ENCODE measurements around the gene SPIN1.
"Not testable (repeated sequence)": the region's sequence is repeated elsewhere in the genome, so short reads cannot be mapped to it uniquely, and the experiment has no call there.

Gene SPIN1

GRCh38 chr9:88373045-88373444 lies 15.2 kb upstream of the SPIN1 start:
- Histone ChIP-seq H4K20me1 (ENCODE audit: insufficient read depth) (no peaks in the 10 kb centered on the region), H3K9ac (no peak overlapping the region), H3K79me2 (ENCODE audit: insufficient read depth, low read depth) (no peaks in the 10 kb centered on the region), H3K4me1 (ENCODE audit: low read depth, poor library complexity, severe bottlenecking) (no peaks in the 10 kb centered on the region), H3K27me3 (ENCODE audit: insufficient read depth, low read depth) (no peaks in the 10 kb centered on the region), H3K4me3 (IDR thresholded peaks at IDR 0.05; ENCODE audit: insufficient read depth, low read depth, low read length) (no peak overlapping the region), H3K27ac (no peak overlapping the region), H2AFZ (ENCODE audit: low read depth) (no peak overlapping the region), H3K4me2 (no peak overlapping the region), H3K36me3 (ENCODE audit: insufficient read depth) (no peaks in the 10 kb centered on the region)
- TF ChIP-seq, protein P1, sequence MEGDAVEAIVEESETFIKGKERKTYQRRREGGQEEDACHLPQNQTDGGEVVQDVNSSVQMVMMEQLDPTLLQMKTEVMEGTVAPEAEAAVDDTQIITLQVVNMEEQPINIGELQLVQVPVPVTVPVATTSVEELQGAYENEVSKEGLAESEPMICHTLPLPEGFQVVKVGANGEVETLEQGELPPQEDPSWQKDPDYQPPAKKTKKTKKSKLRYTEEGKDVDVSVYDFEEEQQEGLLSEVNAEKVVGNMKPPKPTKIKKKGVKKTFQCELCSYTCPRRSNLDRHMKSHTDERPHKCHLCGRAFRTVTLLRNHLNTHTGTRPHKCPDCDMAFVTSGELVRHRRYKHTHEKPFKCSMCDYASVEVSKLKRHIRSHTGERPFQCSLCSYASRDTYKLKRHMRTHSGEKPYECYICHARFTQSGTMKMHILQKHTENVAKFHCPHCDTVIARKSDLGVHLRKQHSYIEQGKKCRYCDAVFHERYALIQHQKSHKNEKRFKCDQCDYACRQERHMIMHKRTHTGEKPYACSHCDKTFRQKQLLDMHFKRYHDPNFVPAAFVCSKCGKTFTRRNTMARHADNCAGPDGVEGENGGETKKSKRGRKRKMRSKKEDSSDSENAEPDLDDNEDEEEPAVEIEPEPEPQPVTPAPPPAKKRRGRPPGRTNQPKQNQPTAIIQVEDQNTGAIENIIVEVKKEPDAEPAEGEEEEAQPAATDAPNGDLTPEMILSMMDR (conservative IDR thresholded peaks at IDR 0.05; ENCODE audit: low read depth, low read length) = no peak

GRCh38 chr9:88378317-88378716 lies 9.9 kb upstream of the SPIN1 start:
- no peaks in the 10 kb centered on the region for H3K36me3 ChIP-seq (ENCODE audit: insufficient read depth)
- H3K4me3 ChIP-seq (IDR thresholded peaks at IDR 0.05; ENCODE audit: insufficient read depth, low read depth, low read length) = no peak overlapping the region
- no peaks in the 10 kb centered on the region for H3K4me1 ChIP-seq (ENCODE audit: low read depth, poor library complexity, severe bottlenecking)
- no peaks in the 10 kb centered on the region for H4K20me1 ChIP-seq (ENCODE audit: insufficient read depth)
- H3K79me2 ChIP-seq (ENCODE audit: insufficient read depth, low read depth) = no peaks in the 10 kb centered on the region
- H3K27me3 ChIP-seq (ENCODE audit: insufficient read depth, low read depth) = no peaks in the 10 kb centered on the region
- no peak overlapping the region for H3K27ac ChIP-seq
- H2AFZ ChIP-seq (ENCODE audit: low read depth) = no peak overlapping the region
- TF ChIP-seq, protein P1 (conservative IDR thresholded peaks at IDR 0.05; ENCODE audit: low read depth, low read length) = no peak
- no peak overlapping the region for H3K4me2 ChIP-seq
- H3K9ac ChIP-seq = no peak overlapping the region

DNA sequence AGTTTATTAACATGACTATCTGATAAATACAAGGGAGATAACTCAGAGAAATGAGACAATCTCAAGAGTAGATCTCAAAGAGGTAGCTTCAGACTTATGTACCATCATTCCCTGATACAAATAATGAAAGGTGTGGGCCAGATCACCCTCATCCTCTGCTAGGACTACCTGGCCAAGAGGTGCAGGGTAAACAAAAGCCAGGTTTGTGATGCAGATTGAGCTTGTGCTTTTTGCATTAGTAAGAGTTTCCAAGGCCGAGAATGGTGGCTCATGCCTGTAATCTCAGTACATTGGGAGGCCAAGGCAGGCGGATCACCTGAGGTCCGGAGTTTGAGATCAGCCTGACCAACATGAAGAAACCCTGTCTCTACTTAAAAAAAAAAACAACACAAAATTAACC lies 8.9 kb upstream of the SPIN1 start:
- H3K27me3 ChIP-seq (ENCODE audit: insufficient read depth, low read depth) = no peaks in the 10 kb centered on the region
- H3K36me3 ChIP-seq (ENCODE audit: insufficient read depth) = no peaks in the 10 kb centered on the region
- H2AFZ ChIP-seq (ENCODE audit: low read depth) = no peak overlapping the region
- no peak overlapping the region for H3K9ac ChIP-seq
- H3K4me1 ChIP-seq (ENCODE audit: low read depth, poor library complexity, severe bottlenecking) = no peaks in the 10 kb centered on the region
- H3K27ac ChIP-seq = no peak overlapping the region
- H3K4me2 ChIP-seq = no peak overlapping the region
- TF ChIP-seq, protein P1 (conservative IDR thresholded peaks at IDR 0.05; ENCODE audit: low read depth, low read length) = no peak
- no peak overlapping the region for H3K4me3 ChIP-seq (IDR thresholded peaks at IDR 0.05; ENCODE audit: insufficient read depth, low read depth, low read length)
- H3K79me2 ChIP-seq (ENCODE audit: insufficient read depth, low read depth) = no peaks in the 10 kb centered on the region
- H4K20me1 ChIP-seq (ENCODE audit: insufficient read depth) = no peaks in the 10 kb centered on the region

- Histone ChIP-seq H3K4me1 (ENCODE audit: low read depth, poor library complexity, severe bottlenecking) (no peaks in the 10 kb centered on the region), H2AFZ (ENCODE audit: low read depth) (no peak overlapping the region), H4K20me1 (ENCODE audit: insufficient read depth) (no peaks in the 10 kb centered on the region), H3K4me2 (no peak overlapping the region), H3K9ac (no peak overlapping the region), H3K79me2 (ENCODE audit: insufficient read depth, low read depth) (no peaks in the 10 kb centered on the region), H3K36me3 (ENCODE audit: insufficient read depth) (no peaks in the 10 kb centered on the region), H3K27me3 (ENCODE audit: insufficient read depth, low read depth) (no peaks in the 10 kb centered on the region), H3K4me3 (IDR thresholded peaks at IDR 0.05; ENCODE audit: insufficient read depth, low read depth, low read length) (no peak overlapping the region), H3K27ac (no peak overlapping the region)
- TF ChIP-seq, protein P1 (conservative IDR thresholded peaks at IDR 0.05; ENCODE audit: low read depth, low read length) = no peak
Observed at GRCh38 chr9:88380118-88380517, 8.1 kb upstream of the SPIN1 start.

DNA sequence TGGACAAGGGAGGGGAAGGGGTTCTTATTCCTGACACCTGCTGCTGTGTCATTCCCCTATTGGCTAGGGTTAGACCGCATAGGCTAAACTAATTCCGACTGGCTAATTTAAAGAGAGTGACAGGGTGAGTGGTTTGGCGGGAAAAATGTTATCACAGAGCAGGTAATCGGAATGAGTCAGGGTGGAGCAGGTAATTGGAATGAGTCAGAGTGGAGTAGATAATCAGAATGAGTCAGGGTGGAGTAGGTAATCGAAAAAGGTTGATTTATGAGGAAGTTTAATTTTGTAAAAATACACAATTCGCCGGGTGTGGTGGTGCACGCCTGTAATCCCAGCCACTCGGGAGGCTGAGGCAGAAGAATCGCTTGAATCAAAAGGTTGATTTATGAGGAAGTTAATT lies 6.9 kb upstream of the SPIN1 start:
- not testable (repeated sequence) for H4K20me1 ChIP-seq (ENCODE audit: insufficient read depth); H3K9ac ChIP-seq; H3K27ac ChIP-seq; H3K4me3 ChIP-seq (IDR thresholded peaks at IDR 0.05; ENCODE audit: insufficient read depth, low read depth, low read length); H3K36me3 ChIP-seq (ENCODE audit: insufficient read depth); H3K79me2 ChIP-seq (ENCODE audit: insufficient read depth, low read depth); H2AFZ ChIP-seq (ENCODE audit: low read depth); H3K4me1 ChIP-seq (ENCODE audit: low read depth, poor library complexity, severe bottlenecking); H3K27me3 ChIP-seq (ENCODE audit: insufficient read depth, low read depth); H3K4me2 ChIP-seq

Data from KMS-11 (cell line).